A549 (cell line): ENCODE data around the gene SCAMP2.

Experiments used
- BCL3 ChIP-seq: fragments of >200 bp; sonication (Bioruptor Twin); formaldehyde crosslinking; IDR thresholded peaks from 3 replicates; pipeline ENCODE4 v1.6.1; 2016
- CBX2 ChIP-seq: fragments of 200-600 bp; sonication (generic); IDR thresholded peaks from 2 replicates; pipeline ENCODE4 v1.6.1; 2016; ENCODE audit warnings: low read depth, mild to moderate bottlenecking, borderline replicate concordance
- CEBPB ChIP-seq, 2 experiments: fragments of >200 bp in 1 of 2; sonication (Bioruptor Twin) in 1 of 2; formaldehyde crosslinking in 1 of 2; IDR thresholded peaks; 2 replicates each; pipeline ENCODE4 v1.6.1; 2012 to 2016
- CTCF ChIP-seq: fragments of >200 bp; sonication (Bioruptor Twin); formaldehyde crosslinking; IDR thresholded peaks from 3 replicates; pipeline ENCODE4 v1.5.1; 2016
- EHF ChIP-seq: fragments of 250-450 bp; sonication (Bioruptor Pico); IDR thresholded peaks from 2 replicates; pipeline ENCODE4 v1.5.0; 2020; ENCODE audit warnings: mild to moderate bottlenecking
- GATA3 ChIP-seq: IDR thresholded peaks from 2 replicates; pipeline ENCODE4 v1.6.1; 2012; ENCODE audit warnings: borderline replicate concordance
- JUN ChIP-seq, 2 experiments: fragments of >200 bp; sonication (Bioruptor Twin); formaldehyde crosslinking; IDR thresholded peaks; 2 replicates in 1 of 2; 3 replicates in 1 of 2; pipeline ENCODE4 v1.6.1; 2016 to 2017
- MAX ChIP-seq: IDR thresholded peaks from 2 replicates; pipeline ENCODE4 v1.6.1; 2012
- POLR2A ChIP-seq: IDR thresholded peaks from 2 replicates; pipeline ENCODE4 v1.6.1; 2012; ENCODE audit warnings: mild to moderate bottlenecking, low read length
- REST ChIP-seq: fragments of 200-600 bp; sonication (generic); IDR thresholded peaks from 2 replicates; pipeline ENCODE4 v1.6.1; 2016; ENCODE audit warnings: antibody characterized with exemption, mild to moderate bottlenecking, moderate library complexity
- TP53 ChIP-seq: fragments of 250-450 bp; sonication (Bioruptor Pico); IDR thresholded peaks from 2 replicates; pipeline ENCODE4 v1.5.0; 2021; ENCODE audit warnings: mild to moderate bottlenecking, moderate library complexity

- TF ChIP-seq TP53 (no peak), CTCF (no peak), JUN (IDR thresholded peaks at IDR 0.05) (no peak), CEBPB (IDR thresholded peaks at IDR 0.05) (no peak), CBX2 (no peak), BCL3 (no peak), MAX (no peak), GATA3 (no peak), REST (no peak), EHF (no peak), POLR2A (0 out of 2 replicates have a peak, but pooled peaks have one; percentile 7)
These were observed 71.7 kb downstream of the SCAMP2 start for GRCh38 chr15:74801311-74801997.
